KMS-11 (cell line): ENCODE results near the gene TDRD3.

Source experiments
- H2AFZ ChIP-seq: fragments of 200-600 bp; sonication (generic); 2 replicates; pipeline ENCODE4 v1.6.1; 2016; ENCODE audit warnings: antibody characterized with exemption, mixed run types, low read depth
- H3K27ac ChIP-seq: fragments of 200-600 bp; sonication (generic); 2 replicates; pipeline ENCODE4 v1.6.1; 2016; ENCODE audit warnings: mild to moderate bottlenecking, mixed run types
- H3K27me3 ChIP-seq: fragments of 200-600 bp; sonication (generic); 2 replicates; pipeline ENCODE4 v1.6.1; 2017; ENCODE audit warnings: mild to moderate bottlenecking, low read depth, mixed run types, moderate library complexity; ENCODE audit not compliant: insufficient read depth
- H3K36me3 ChIP-seq: fragments of 200-600 bp; sonication (generic); 2 replicates; pipeline ENCODE4 v1.6.1; 2017; ENCODE audit warnings: mild to moderate bottlenecking, mixed run types; ENCODE audit not compliant: insufficient read depth
- H3K4me1 ChIP-seq: fragments of 200-600 bp; sonication (generic); 2 replicates; pipeline ENCODE4 v1.6.1; 2016; ENCODE audit warnings: mild to moderate bottlenecking, low read depth, mixed run types; ENCODE audit not compliant: poor library complexity, severe bottlenecking
- H3K4me2 ChIP-seq: fragments of 200-600 bp; sonication (generic); 2 replicates; pipeline ENCODE4 v1.7.0; 2016; ENCODE audit warnings: mild to moderate bottlenecking, mixed run types
- H3K4me3 ChIP-seq: fragments of 200-600 bp; sonication (generic); IDR thresholded peaks from 2 replicates; pipeline ENCODE4 v1.6.1; 2017; ENCODE audit warnings: low read depth, low read length, mixed read lengths; ENCODE audit not compliant: insufficient read depth
- H3K79me2 ChIP-seq: fragments of 200-600 bp; sonication (generic); 2 replicates; pipeline ENCODE4 v1.6.1; 2016; ENCODE audit warnings: low read depth, mixed run types; ENCODE audit not compliant: insufficient read depth
- H3K9ac ChIP-seq: fragments of 200-600 bp; sonication (generic); 2 replicates; pipeline ENCODE4 v1.6.1; 2016; ENCODE audit warnings: mild to moderate bottlenecking, mixed run types
- H4K20me1 ChIP-seq: fragments of 200-600 bp; sonication (generic); 2 replicates; pipeline ENCODE4 v1.6.1; 2016; ENCODE audit warnings: mild to moderate bottlenecking, mixed run types; ENCODE audit not compliant: insufficient read depth
- TF ChIP-seq, protein P1 (sequence below): fragments of 200-600 bp; sonication (generic); conservative IDR thresholded peaks from 2 replicates; pipeline ENCODE4 v1.6.1; 2017; ENCODE audit warnings: low read depth, mild to moderate bottlenecking, antibody characterized with exemption, low read length, moderate library complexity, mixed read lengths

Gene TDRD3

DNA sequence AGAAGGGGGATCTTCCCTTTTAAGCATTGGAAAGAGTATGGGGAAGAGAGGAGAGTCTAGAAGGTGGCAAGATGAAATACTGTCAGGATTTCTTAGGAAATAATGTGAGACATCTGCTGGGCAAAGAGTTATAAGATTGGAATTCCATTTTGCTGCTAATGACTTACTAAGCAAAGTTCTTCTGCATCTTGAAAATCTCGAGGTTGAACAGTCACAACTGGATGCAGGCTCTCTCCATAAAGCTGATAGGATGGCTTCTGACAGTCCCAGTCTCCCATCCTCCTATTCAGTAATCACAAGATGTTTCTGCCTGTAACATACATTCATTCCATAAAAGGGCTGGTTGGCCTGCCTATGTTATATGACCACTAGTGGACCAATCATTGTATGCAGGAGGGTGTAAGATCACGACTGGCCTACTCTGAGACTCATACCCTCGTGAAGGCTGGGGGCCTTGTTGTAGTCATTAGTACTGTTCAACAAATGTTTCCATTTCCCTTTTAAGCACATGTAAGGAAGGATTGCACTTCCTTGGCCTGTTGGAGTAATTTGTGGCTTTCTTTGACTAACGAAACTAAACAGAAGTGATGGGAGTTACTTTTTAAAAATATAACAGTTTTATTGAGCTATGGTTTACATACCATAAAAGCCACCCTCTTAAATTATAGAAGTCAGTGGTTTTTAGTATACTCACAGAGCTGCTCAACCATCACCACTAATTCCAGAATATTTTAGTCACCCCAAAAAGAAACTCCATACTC is 45.0 kb upstream of the TDRD3 start:
- Histone ChIP-seq H3K27me3 (no peaks in the 10 kb centered on the region), H3K4me1 (no peaks in the 10 kb centered on the region), H3K9ac (no peak overlapping the region), H3K27ac (no peak overlapping the region), H4K20me1 (no peaks in the 10 kb centered on the region), H3K36me3 (no peaks in the 10 kb centered on the region), H2AFZ (no peak overlapping the region), H3K79me2 (no peaks in the 10 kb centered on the region), H3K4me2 (no peak overlapping the region), H3K4me3 (no peak overlapping the region)
- TF ChIP-seq, protein P1, sequence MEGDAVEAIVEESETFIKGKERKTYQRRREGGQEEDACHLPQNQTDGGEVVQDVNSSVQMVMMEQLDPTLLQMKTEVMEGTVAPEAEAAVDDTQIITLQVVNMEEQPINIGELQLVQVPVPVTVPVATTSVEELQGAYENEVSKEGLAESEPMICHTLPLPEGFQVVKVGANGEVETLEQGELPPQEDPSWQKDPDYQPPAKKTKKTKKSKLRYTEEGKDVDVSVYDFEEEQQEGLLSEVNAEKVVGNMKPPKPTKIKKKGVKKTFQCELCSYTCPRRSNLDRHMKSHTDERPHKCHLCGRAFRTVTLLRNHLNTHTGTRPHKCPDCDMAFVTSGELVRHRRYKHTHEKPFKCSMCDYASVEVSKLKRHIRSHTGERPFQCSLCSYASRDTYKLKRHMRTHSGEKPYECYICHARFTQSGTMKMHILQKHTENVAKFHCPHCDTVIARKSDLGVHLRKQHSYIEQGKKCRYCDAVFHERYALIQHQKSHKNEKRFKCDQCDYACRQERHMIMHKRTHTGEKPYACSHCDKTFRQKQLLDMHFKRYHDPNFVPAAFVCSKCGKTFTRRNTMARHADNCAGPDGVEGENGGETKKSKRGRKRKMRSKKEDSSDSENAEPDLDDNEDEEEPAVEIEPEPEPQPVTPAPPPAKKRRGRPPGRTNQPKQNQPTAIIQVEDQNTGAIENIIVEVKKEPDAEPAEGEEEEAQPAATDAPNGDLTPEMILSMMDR: no peak

DNA sequence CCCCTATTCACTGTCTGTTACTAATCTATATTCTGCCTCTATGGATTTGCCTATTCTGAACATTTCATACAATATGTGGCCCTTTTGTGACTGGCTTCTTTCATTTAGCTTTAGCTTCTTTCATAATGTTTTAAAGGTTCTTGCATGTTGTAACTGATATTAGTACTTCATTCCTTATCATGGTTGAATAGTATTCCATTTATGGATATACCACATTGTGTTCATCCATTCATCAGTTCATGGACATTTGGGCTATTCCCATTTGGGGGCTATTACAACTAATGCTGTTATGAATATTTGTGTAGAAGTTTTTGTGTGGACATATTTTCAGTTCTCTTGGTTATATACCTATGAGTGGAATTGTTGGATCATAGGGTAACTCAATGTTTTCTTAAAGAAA is 44.4 kb upstream of the TDRD3 start:
- TF ChIP-seq, protein P1: no peak
- Histone ChIP-seq H2AFZ (no peak overlapping the region), H4K20me1 (no peaks in the 10 kb centered on the region), H3K9ac (no peak overlapping the region), H3K27ac (no peak overlapping the region), H3K36me3 (no peaks in the 10 kb centered on the region), H3K4me3 (no peak overlapping the region), H3K27me3 (no peaks in the 10 kb centered on the region), H3K79me2 (no peaks in the 10 kb centered on the region), H3K4me1 (no peaks in the 10 kb centered on the region), H3K4me2 (no peak overlapping the region)

DNA sequence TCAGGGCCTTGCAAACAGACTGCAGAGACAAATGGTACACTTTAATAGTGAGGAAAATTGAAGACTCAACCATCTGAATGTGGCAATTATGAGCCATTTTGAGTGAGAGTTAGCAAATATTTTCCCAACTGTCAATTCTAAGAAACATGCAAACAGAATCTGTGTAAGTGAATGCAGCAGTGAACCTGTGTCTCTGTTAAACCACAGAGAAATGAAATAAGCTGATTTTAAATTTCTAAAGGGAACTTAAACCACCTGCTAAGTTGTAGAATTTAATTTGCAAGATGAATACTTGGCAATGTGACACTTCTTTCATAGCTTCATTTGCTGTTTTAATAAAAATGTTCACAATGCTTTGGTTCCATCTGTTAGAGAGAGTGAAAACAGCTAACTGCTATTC is 42.0 kb upstream of the TDRD3 start:
- TF ChIP-seq, protein P1: no peak
- H3K4me2 ChIP-seq: no peak overlapping the region
- H3K27me3 ChIP-seq: no peaks in the 10 kb centered on the region
- H3K9ac ChIP-seq: no peak overlapping the region
- no peaks in the 10 kb centered on the region for H3K79me2 ChIP-seq
- H2AFZ ChIP-seq: no peak overlapping the region
- H3K4me1 ChIP-seq: no peaks in the 10 kb centered on the region
- H3K4me3 ChIP-seq: no peak overlapping the region
- H3K27ac ChIP-seq: no peak overlapping the region
- no peaks in the 10 kb centered on the region for H4K20me1 ChIP-seq
- H3K36me3 ChIP-seq: no peaks in the 10 kb centered on the region

DNA sequence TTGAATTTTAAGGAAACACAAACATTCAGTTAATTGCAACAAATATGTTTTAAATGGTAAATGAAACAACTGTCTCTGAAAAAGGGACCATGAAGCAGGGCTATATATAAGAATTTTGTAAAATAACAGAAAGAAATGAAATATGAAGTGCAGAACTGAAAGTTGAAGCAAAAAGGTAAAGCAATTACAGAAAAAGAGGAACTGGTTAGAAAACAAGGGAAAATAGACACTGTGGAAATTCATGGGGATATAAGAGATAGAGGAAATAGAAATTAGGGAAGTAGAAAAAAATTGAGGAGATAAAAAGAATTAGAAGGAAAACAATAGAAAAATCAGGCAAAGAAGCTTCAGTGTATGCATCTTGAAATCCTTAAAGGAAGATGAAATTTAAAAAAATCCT is 40.0 kb upstream of the TDRD3 start:
- TF ChIP-seq, protein P1: no peak

More for the DNA sequence above, 40.0 kb upstream of the TDRD3 start:
- no peaks in the 10 kb centered on the region for H3K27me3 ChIP-seq
- no peaks in the 10 kb centered on the region for H3K4me1 ChIP-seq
- H3K4me3 ChIP-seq: no peak overlapping the region
- no peaks in the 10 kb centered on the region for H3K79me2 ChIP-seq
- H3K9ac ChIP-seq: no peak overlapping the region
- H3K4me2 ChIP-seq: no peak overlapping the region
- no peaks in the 10 kb centered on the region for H3K36me3 ChIP-seq
- no peak overlapping the region for H3K27ac ChIP-seq
- H4K20me1 ChIP-seq: no peaks in the 10 kb centered on the region
- H2AFZ ChIP-seq: no peak overlapping the region
